PC-9 (cell line): Measurements from ENCODE around the gene R3HDM2.

Experiments used
- CTCF ChIP-seq: fragments of 200-600 bp; sonication (generic); conservative IDR thresholded peaks from 2 replicates; pipeline ENCODE4 v1.6.1; 2017; ENCODE audit warnings: mixed run types, antibody characterized with exemption, mild to moderate bottlenecking, moderate library complexity
- EZH2 ChIP-seq: fragments of 200-600 bp; sonication (generic); IDR thresholded peaks from 2 replicates; pipeline ENCODE4 v1.8.0; 2017; ENCODE audit warnings: antibody characterized with exemption, low read depth

- no peak for TF ChIP-seq CTCF
- no peak for TF ChIP-seq EZH2
Measured at GRCh38 chr12:57219993-57220754, 210.7 kb downstream of the R3HDM2 start.
